Uterus (tissue), 4 donors: ENCODE measurements around the gene CR2. TPM values are rescaled to one million over a fixed set of nuclear protein-coding genes. Genes with fewer than 3 reads are reported as not detected.
"Not testable (repeated sequence)": the region's sequence is repeated elsewhere in the genome, so short reads cannot be mapped to it uniquely, and the experiment has no call there.

Experiments
- DNase-seq, 2 donors: peaks; one replicate each; pipeline ENCODE4 v3.0.0-alpha.2; 2019 to 2020
- H3K27ac ChIP-seq, 2 donors: fragments of 200-600 bp; sonication (generic); 1 replicate in 1 of 2; 2 replicates in 1 of 2; pipeline ENCODE4 v1.5.1; 2016 to 2018
- H3K27me3 ChIP-seq, 2 donors: fragments of 200-600 bp; sonication (generic); one replicate each; pipeline ENCODE4 v1.5.1; 2018 to 2019; ENCODE audit warnings: control low read depth in 1 of 2
- H3K36me3 ChIP-seq, 2 donors: fragments of 200-600 bp; sonication (generic); one replicate each; pipeline ENCODE4 v1.5.1; 2019; ENCODE audit warnings: control low read depth in 1 of 2
- H3K4me1 ChIP-seq, 2 donors: fragments of 200-600 bp; sonication (generic); one replicate each; pipeline ENCODE4 v1.5.1; 2018 to 2019; ENCODE audit warnings: control low read depth in 1 of 2
- H3K4me3 ChIP-seq, 2 donors: fragments of 200-600 bp; sonication (generic); 1 replicate in 1 of 2; 2 replicates in 1 of 2; pipeline ENCODE4 v1.5.1; 2018 to 2019; ENCODE audit warnings: mild to moderate bottlenecking in 1 of 2
- H3K9me3 ChIP-seq, 2 donors: fragments of 200-600 bp; sonication (generic); one replicate each; pipeline ENCODE4 v1.5.1; 2019; ENCODE audit warnings: control low read depth in 1 of 2
- POLR2A ChIP-seq, 2 donors: fragments of 450-650 bp; IDR thresholded peaks; one replicate each; pipeline ENCODE4 v1.6.1; 2016; ENCODE audit warnings: antibody characterized with exemption in 2 of 2, mild to moderate bottlenecking in 1 of 2, moderate library complexity in 1 of 2
- intact Hi-C: fragments of 100-400 bp; cut with DNase I; formaldehyde crosslinking; loops from one replicate; pipeline ENCODE4 v1.15.1; 2023; ENCODE audit warnings: low total_unique reads
- total RNA-seq, 4 donors: library from RNA; depleted of rRNA in 3 of 4; stranded (reverse); fragments of >200 nt in 3 of 4; gene quantifications; one replicate each; pipeline versions ENCODE4 v1.1.0 to v1.2.4, GENCODE V29; 2014 to 2023
- TF ChIP-seq, protein P1 (sequence below), 4 experiments: fragments of 200-600 bp in 2 of 4; fragments of 450-650 bp in 2 of 4; sonication (generic) in 2 of 4; IDR thresholded peaks; one replicate each; pipeline ENCODE4 v1.5.1; 2016 to 2019; ENCODE audit warnings: antibody characterized with exemption in 4 of 4, mild to moderate bottlenecking in 2 of 4, moderate library complexity in 1 of 4
- donor health status: DM: yes; HTN: yes; CAD: no.

CR2 gene
- total RNA-seq, 4 donors from 2014 or later, result 0.28 TPM; not detected in 3

GRCh38 chr1:207516729-207517128, 62.6 kb downstream of the CR2 start:
- Histone ChIP-seq H3K9me3 (no peaks in the 10 kb centered on the region), H3K27ac (no peak overlapping the region), H3K36me3 (no peaks in the 10 kb centered on the region), H3K4me3 (no peak overlapping the region), H3K27me3 (no peaks in the 10 kb centered on the region), H3K4me1 (no peaks in the 10 kb centered on the region)
- intact Hi-C loops, result no loop called here
- no peak for DNase-seq
- TF ChIP-seq, protein P1, sequence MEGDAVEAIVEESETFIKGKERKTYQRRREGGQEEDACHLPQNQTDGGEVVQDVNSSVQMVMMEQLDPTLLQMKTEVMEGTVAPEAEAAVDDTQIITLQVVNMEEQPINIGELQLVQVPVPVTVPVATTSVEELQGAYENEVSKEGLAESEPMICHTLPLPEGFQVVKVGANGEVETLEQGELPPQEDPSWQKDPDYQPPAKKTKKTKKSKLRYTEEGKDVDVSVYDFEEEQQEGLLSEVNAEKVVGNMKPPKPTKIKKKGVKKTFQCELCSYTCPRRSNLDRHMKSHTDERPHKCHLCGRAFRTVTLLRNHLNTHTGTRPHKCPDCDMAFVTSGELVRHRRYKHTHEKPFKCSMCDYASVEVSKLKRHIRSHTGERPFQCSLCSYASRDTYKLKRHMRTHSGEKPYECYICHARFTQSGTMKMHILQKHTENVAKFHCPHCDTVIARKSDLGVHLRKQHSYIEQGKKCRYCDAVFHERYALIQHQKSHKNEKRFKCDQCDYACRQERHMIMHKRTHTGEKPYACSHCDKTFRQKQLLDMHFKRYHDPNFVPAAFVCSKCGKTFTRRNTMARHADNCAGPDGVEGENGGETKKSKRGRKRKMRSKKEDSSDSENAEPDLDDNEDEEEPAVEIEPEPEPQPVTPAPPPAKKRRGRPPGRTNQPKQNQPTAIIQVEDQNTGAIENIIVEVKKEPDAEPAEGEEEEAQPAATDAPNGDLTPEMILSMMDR (IDR thresholded peaks at IDR 0.05), result no peak

DNA sequence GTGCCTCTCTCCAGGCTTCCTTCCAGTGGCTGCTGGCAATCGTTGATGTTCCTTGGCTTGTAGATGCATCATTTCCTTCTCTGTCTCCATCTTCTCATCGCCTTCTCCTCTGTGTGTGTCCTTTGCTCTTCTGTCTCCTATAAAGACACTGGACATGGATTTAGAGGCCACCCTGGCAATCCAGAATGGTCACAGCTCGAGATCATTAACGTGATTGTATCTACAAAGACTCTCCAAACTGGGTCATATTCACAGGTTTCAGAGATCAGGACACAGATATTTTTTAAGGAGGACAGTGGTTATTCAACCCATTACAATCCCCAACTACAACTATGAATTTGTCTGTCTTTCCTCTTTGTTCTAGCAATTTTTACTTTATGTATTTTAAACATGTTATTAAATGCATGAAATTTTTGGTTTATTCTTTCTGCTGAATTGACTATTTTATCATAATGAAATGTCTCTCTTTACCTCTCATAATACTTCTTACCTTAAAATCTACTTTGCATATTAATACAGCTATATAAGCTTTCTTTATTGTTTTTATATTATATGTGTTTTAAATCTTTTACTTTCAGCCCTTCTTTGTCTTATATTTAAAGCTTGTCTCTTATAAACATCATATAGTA, 64.6 kb downstream of the CR2 start:
- Histone ChIP-seq H3K27ac (no peak overlapping the region), H3K4me3 (no peak overlapping the region), H3K4me1 (no peaks in the 10 kb centered on the region), H3K36me3 (no peaks in the 10 kb centered on the region), H3K9me3 (no peaks in the 10 kb centered on the region), H3K27me3 (no peaks in the 10 kb centered on the region)
- DNase-seq, result no peak
- TF ChIP-seq POLR2A (IDR thresholded peaks at IDR 0.05), result no peak
- TF ChIP-seq, protein P1 (IDR thresholded peaks at IDR 0.05), result no peak
- intact Hi-C loops, result no loop called here

GRCh38 chr1:207519505-207520399, 65.6 kb downstream of the CR2 start:
- H3K4me1 ChIP-seq, result no peaks in the 10 kb centered on the region
- no peaks in the 10 kb centered on the region for H3K36me3 ChIP-seq
- H3K27me3 ChIP-seq, result no peaks in the 10 kb centered on the region
- intact Hi-C loops, result no loop called here
- no peak overlapping the region for H3K27ac ChIP-seq
- no peaks in the 10 kb centered on the region for H3K9me3 ChIP-seq
- TF ChIP-seq POLR2A (IDR thresholded peaks at IDR 0.05), result no peak
- TF ChIP-seq, protein P1 (IDR thresholded peaks at IDR 0.05), result no peak
- no peak overlapping the region for H3K4me3 ChIP-seq
- DNase-seq, result no peak

DNA sequence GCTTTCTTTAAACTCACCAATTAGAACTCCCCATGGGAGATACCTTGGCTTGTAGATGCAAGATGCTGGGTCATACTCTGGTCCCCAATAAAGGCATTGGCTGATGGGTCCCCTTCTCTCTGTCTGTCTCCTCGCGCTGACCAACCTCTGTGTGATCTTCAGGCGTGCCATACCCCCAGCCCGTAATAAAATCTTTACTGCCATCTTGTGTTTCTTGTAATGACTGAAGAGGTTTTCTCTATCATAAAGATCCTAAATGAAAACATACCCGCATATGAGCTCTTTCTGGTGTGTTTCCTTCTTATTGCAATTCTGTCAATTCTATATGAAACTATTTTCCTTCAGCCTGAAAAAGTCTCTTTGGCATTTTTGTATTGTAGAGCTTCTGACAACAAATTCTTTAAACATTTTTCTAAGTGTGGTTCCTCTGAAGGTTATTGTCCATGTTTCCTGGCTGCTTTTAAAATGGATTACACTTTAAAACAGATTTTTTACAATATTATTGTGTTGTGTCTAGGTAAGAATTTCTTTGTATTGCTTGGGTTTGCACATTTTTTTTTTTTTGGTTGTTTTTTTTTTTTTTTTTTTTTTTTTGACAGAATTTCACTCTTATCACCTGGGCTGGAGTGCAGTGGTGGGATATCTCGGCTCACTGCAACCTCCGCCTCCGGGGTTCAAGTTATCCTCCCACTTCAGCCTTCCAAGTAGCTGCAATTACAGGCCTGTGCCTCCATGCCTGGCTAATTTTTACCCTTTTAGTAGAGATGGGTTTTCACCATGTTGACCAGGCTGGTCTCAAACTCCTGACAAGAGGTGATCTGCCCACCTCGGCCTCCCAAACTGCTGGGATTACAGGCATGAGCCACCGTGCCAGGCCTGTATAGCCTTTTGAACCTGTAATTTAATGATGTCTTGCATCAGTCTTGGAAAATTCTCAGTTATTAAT, 66.5 kb downstream of the CR2 start:
- H3K36me3 ChIP-seq, H3K27me3 ChIP-seq, intact Hi-C loops, H3K9me3 ChIP-seq, DNase-seq, H3K4me3 ChIP-seq, H3K27ac ChIP-seq, H3K4me1 ChIP-seq: not testable (repeated sequence)

DNA sequence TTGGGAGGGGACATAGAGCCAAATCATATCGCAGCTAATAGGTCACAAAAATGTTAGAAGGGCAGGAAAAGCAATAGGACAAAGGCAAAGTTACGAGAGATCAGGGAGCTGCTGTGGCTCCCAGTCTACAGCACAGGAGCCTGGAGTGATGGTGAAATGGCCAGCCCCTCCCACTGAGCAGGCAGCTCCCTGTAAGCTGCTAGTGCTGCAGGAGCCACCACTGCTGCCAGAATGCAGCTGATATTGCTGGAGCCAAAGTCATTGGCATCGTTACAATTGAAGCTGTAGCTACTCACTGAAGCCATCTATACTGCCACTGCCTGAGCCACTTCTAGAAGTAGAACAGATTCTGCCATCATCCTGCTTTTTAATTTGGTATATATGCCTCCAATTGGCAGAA, 71.1 kb downstream of the CR2 start:
- H3K9me3 ChIP-seq, DNase-seq, H3K27me3 ChIP-seq, intact Hi-C loops, H3K36me3 ChIP-seq, H3K4me3 ChIP-seq, H3K4me1 ChIP-seq, H3K27ac ChIP-seq: not testable (repeated sequence)

DNA sequence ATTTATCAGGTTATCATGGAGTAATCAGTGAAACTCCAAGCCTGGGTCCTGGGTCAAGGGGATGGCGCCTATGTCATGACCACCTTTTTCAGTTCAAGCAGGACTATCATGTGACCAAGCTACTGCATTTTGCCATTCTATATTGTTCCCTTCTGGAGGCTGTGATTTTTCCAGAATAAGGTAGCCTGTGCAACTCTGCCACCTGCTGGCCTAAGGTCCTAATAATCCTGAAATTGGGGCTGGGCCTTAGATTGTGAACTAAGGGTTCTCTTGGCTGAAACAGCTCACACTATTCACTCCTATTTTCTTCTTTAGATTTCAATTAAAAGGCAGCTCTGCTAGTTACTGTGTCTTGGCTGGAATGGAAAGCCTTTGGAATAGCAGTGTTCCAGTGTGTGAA, 74.3 kb downstream of the CR2 start:
- H3K4me1 ChIP-seq, intact Hi-C loops, DNase-seq, H3K9me3 ChIP-seq, H3K36me3 ChIP-seq, H3K4me3 ChIP-seq, H3K27me3 ChIP-seq, H3K27ac ChIP-seq: not testable (repeated sequence)

DNA sequence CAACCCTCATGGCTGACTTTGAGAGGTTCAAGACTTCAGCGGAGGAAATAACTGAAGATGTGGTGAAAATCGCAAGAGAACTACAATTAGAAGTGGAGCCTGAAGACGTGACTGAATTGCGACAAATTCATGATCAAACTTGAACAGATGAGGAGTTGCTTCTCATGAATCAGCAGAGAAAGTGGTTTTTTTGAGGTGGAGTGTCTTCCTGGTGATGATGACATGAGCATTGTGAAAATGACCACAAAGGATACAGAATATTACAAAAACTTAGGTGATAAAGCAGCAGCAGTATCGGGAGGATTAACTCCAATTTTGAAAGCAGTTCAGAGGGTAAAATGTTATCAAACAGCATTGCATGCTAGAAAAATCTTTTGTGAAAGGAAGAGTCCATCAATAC, 82.1 kb downstream of the CR2 start:
- H3K4me1 ChIP-seq, H3K27me3 ChIP-seq, H3K27ac ChIP-seq, DNase-seq, H3K9me3 ChIP-seq, intact Hi-C loops, H3K36me3 ChIP-seq, H3K4me3 ChIP-seq: not testable (repeated sequence)
